Hepatocyte (in vitro differentiated cells): Measurements from ENCODE around the gene MPP1. TPM values are rescaled to one million over a fixed set of nuclear protein-coding genes. Genes with fewer than 3 reads are reported as not detected.
"Not testable (repeated sequence)": the region's sequence is repeated elsewhere in the genome, so short reads cannot be mapped to it uniquely, and the experiment has no call there.

Experiments
- DNase-seq: peaks from one replicate; pipeline ENCODE4 v3.0.0-alpha.2; 2016; ENCODE audit warnings: low spot score
- H2AFZ ChIP-seq: fragments of 200-600 bp; sonication (generic); 2 replicates; pipeline ENCODE4 v1.6.0; 2016; ENCODE audit warnings: antibody characterized with exemption, mild to moderate bottlenecking
- H3K27ac ChIP-seq: fragments of 200-600 bp; sonication (generic); 2 replicates; pipeline ENCODE4 v1.5.1; 2016; ENCODE audit warnings: mild to moderate bottlenecking
- H3K27me3 ChIP-seq: fragments of 200-600 bp; sonication (generic); 2 replicates; pipeline ENCODE4 v1.6.1; 2016
- H3K36me3 ChIP-seq: fragments of 200-600 bp; sonication (generic); replicated peaks from 2 replicates; pipeline ENCODE4 v1.5.1; 2016; ENCODE audit warnings: low read depth; ENCODE audit not compliant: insufficient read depth
- H3K4me1 ChIP-seq: fragments of 200-600 bp; sonication (generic); 2 replicates; pipeline ENCODE4 v1.5.1; 2016; ENCODE audit warnings: mild to moderate bottlenecking, moderate library complexity; ENCODE audit not compliant: insufficient read depth
- H3K4me2 ChIP-seq: fragments of 200-600 bp; sonication (generic); 2 replicates; pipeline ENCODE4 v1.6.0; 2016
- H3K4me3 ChIP-seq: fragments of 200-600 bp; sonication (generic); 2 replicates; pipeline ENCODE4 v1.5.1; 2016; ENCODE audit warnings: mild to moderate bottlenecking
- H3K79me2 ChIP-seq: fragments of 200-600 bp; sonication (generic); 2 replicates; pipeline ENCODE4 v1.6.0; 2017; ENCODE audit warnings: mild to moderate bottlenecking
- H3K9me2 ChIP-seq: fragments of 200-600 bp; sonication (generic); replicated peaks from 2 replicates; pipeline ENCODE4 v1.6.0; 2017; ENCODE audit warnings: mild to moderate bottlenecking; ENCODE audit not compliant: insufficient read depth
- H3K9me3 ChIP-seq: fragments of 200-600 bp; sonication (generic); 2 replicates; pipeline ENCODE4 v1.5.1; 2016; ENCODE audit warnings: low read depth, mild to moderate bottlenecking
- H4K20me1 ChIP-seq: fragments of 200-600 bp; sonication (generic); 2 replicates; pipeline ENCODE4 v1.6.0; 2016; ENCODE audit warnings: mild to moderate bottlenecking; ENCODE audit not compliant: insufficient read depth, poor library complexity, severe bottlenecking
- CTCF ChIP-seq: fragments of 200-600 bp; sonication (generic); IDR thresholded peaks from 2 replicates; pipeline ENCODE4 v1.5.1; 2016; ENCODE audit warnings: antibody characterized with exemption, mild to moderate bottlenecking; ENCODE audit not compliant: poor library complexity
- EZH2 ChIP-seq: fragments of 200-600 bp; sonication (generic); IDR thresholded peaks from 2 replicates; pipeline ENCODE4 v1.6.1; 2016; ENCODE audit warnings: antibody characterized with exemption, mild to moderate bottlenecking, borderline replicate concordance
- EZH2phosphoT487 ChIP-seq: fragments of 200-600 bp; sonication (generic); IDR thresholded peaks from one replicate; pipeline ENCODE4 v1.6.1; 2018; ENCODE audit warnings: antibody characterized with exemption, mild to moderate bottlenecking, low read depth, moderate library complexity; ENCODE audit not compliant: unreplicated experiment, severe bottlenecking
- WGBS: methylation state at CpG from one replicate; pipeline ENCODE4 v1.1.6; 2016; ENCODE audit warnings: low lambda C conversion rate; ENCODE audit errors: missing lambda C conversion rate; 5-methylcytosine and 5-hydroxymethylcytosine counted together
- polyA plus RNA-seq: library from polyadenylated mRNA; unstranded; fragments of >200 nt; fragmentation: Nextera tagmentation; extraction: Ambion mirVana; gene quantifications from 2 replicates; pipeline ENCODE4 v1.2.1, GENCODE V29; 2016
- total RNA-seq: library from RNA; depleted of rRNA; stranded (reverse); fragments of >200 nt; gene quantifications from 2 replicates; pipeline ENCODE4 v1.2.3, GENCODE V29; 2014

Gene MPP1
- total and polyA plus RNA-seq, 2 experiments from 2014 or later = 11.4 to 20.4 TPM

GRCh38 chrX:154827194-154828015, 22.1 kb upstream of the MPP1 start:
- Histone ChIP-seq H4K20me1 (no peaks in the 10 kb centered on the region), H3K4me1 (no peaks in the 10 kb centered on the region), H3K36me3 (no peaks in the 10 kb centered on the region), H3K27ac (no peak overlapping the region), H2AFZ (no peak overlapping the region), H3K4me3 (no peak overlapping the region), H3K27me3 (no peaks in the 10 kb centered on the region), H3K9me3 (no peaks in the 10 kb centered on the region), H3K9me2 (no peaks in the 10 kb centered on the region), H3K4me2 (no peak overlapping the region), H3K79me2 (no peaks in the 10 kb centered on the region)
- DNase-seq = no peak
- 66% methylated on average over 4 of the region's 4 CpGs for WGBS
- TF ChIP-seq EZH2phosphoT487 (no peak), CTCF (no peak), EZH2 (no peak)

- not testable (repeated sequence) for H3K4me1 ChIP-seq, H3K9me3 ChIP-seq, H3K79me2 ChIP-seq, H3K9me2 ChIP-seq, H4K20me1 ChIP-seq, H3K4me3 ChIP-seq, H2AFZ ChIP-seq, H3K4me2 ChIP-seq, H3K27me3 ChIP-seq, H3K36me3 ChIP-seq, H3K27ac ChIP-seq, DNase-seq
- WGBS = 94% methylated on average over 3 of the region's 3 CpGs
These were observed 20.3 kb upstream of the MPP1 start for GRCh38 chrX:154825586-154825985.

- no peak overlapping the region for H2AFZ ChIP-seq
- H3K4me1 ChIP-seq = no peaks in the 10 kb centered on the region
- H3K4me2 ChIP-seq = no peak overlapping the region
- H3K9me3 ChIP-seq = no peaks in the 10 kb centered on the region
- no peaks in the 10 kb centered on the region for H3K9me2 ChIP-seq
- DNase-seq = no peak
- no peaks in the 10 kb centered on the region for H3K36me3 ChIP-seq
- 86% methylated on average over 1 of the region's 1 CpG for WGBS
- H3K79me2 ChIP-seq = no peaks in the 10 kb centered on the region
- TF ChIP-seq CTCF = no peak
- no peak for TF ChIP-seq EZH2phosphoT487
- no peak for TF ChIP-seq EZH2
- H4K20me1 ChIP-seq = no peaks in the 10 kb centered on the region
- H3K27ac ChIP-seq = no peak overlapping the region
- H3K4me3 ChIP-seq = no peak overlapping the region
- no peaks in the 10 kb centered on the region for H3K27me3 ChIP-seq
These were observed 19.4 kb upstream of the MPP1 start for GRCh38 chrX:154824638-154825037.

- no peak for DNase-seq
- no peaks in the 10 kb centered on the region for H3K79me2 ChIP-seq
- H3K36me3 ChIP-seq = no peaks in the 10 kb centered on the region
- WGBS = 59% methylated on average over 3 of the region's 3 CpGs
- H2AFZ ChIP-seq = no peak overlapping the region
- H3K4me1 ChIP-seq = no peaks in the 10 kb centered on the region
- H3K27me3 ChIP-seq = no peaks in the 10 kb centered on the region
- no peak for TF ChIP-seq EZH2phosphoT487
- TF ChIP-seq CTCF = no peak
- no peak for TF ChIP-seq EZH2
- no peak overlapping the region for H3K4me2 ChIP-seq
- no peak overlapping the region for H3K27ac ChIP-seq
- no peaks in the 10 kb centered on the region for H4K20me1 ChIP-seq
- H3K4me3 ChIP-seq = no peak overlapping the region
- no peaks in the 10 kb centered on the region for H3K9me3 ChIP-seq
- H3K9me2 ChIP-seq = no peaks in the 10 kb centered on the region
These were observed 16.7 kb upstream of the MPP1 start for GRCh38 chrX:154822029-154822428.
